Thyroid gland (tissue), 4 donors: ENCODE results near the gene MAGI2.

Experiments used
- POLR2A ChIP-seq, 2 donors: fragments of 450-650 bp; IDR thresholded peaks; one replicate each; pipeline ENCODE4 v1.6.1; 2017; ENCODE audit warnings: antibody characterized with exemption in 2 of 2, mild to moderate bottlenecking in 2 of 2, moderate library complexity in 1 of 2
- TF ChIP-seq, protein P1 (sequence below), 6 experiments: fragments of 200-600 bp in 3 of 6; fragments of 450-650 bp in 3 of 6; sonication (generic) in 3 of 6; IDR thresholded peaks; one replicate each; pipeline ENCODE4 v1.5.1; 2016 to 2019; ENCODE audit warnings: antibody characterized with exemption in 6 of 6, mild to moderate bottlenecking in 2 of 6, inconsistent platforms in 1 of 6, moderate library complexity in 1 of 6

DNA sequence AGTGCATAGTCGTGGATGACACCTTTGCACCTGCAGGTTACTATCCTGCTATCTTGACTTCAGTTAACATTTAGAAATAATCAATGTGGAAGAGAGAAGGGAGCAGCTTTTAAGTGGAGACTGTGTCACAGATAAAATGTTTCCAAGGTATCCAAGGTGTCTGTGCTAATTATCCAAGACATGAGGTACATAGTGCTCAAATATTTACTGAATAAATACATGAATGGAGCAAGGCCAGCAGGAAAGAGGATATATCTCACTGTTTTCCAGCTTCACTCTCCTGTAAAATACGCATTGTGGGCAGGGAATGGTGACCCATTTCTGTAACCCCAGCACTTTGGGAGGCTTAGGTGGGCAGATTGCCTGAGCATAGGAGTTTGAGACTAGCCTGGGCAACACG is 1102.5 kb downstream of the MAGI2 start:
- TF ChIP-seq, protein P1, sequence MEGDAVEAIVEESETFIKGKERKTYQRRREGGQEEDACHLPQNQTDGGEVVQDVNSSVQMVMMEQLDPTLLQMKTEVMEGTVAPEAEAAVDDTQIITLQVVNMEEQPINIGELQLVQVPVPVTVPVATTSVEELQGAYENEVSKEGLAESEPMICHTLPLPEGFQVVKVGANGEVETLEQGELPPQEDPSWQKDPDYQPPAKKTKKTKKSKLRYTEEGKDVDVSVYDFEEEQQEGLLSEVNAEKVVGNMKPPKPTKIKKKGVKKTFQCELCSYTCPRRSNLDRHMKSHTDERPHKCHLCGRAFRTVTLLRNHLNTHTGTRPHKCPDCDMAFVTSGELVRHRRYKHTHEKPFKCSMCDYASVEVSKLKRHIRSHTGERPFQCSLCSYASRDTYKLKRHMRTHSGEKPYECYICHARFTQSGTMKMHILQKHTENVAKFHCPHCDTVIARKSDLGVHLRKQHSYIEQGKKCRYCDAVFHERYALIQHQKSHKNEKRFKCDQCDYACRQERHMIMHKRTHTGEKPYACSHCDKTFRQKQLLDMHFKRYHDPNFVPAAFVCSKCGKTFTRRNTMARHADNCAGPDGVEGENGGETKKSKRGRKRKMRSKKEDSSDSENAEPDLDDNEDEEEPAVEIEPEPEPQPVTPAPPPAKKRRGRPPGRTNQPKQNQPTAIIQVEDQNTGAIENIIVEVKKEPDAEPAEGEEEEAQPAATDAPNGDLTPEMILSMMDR (IDR thresholded peaks at IDR 0.05) = no peak
- TF ChIP-seq POLR2A (IDR thresholded peaks at IDR 0.05) = no peak
